H9 (cell line): ENCODE data around the gene CSTPP1. TPM values are rescaled to one million over a fixed set of nuclear protein-coding genes. Genes with fewer than 3 reads are reported as not detected.

ENCODE experiments used
- DNase-seq: peaks from one replicate; pipeline ENCODE4 v3.0.0-alpha.2; 2017
- H2AFZ ChIP-seq: one replicate; pipeline ENCODE4 v1.6.1; 2013; ENCODE audit warnings: mild to moderate bottlenecking, low read length, control low read depth, moderate library complexity
- H2AK5ac ChIP-seq: 2 replicates; pipeline ENCODE4 v1.6.1; 2013; ENCODE audit warnings: low read length, control low read depth, mixed read lengths; ENCODE audit not compliant: insufficient read length
- H2BK120ac ChIP-seq: one replicate; pipeline ENCODE4 v1.6.1; 2013; ENCODE audit warnings: low read depth, mild to moderate bottlenecking, low read length, control low read depth, inconsistent platforms; ENCODE audit not compliant: poor library complexity, severe bottlenecking
- H2BK12ac ChIP-seq: 2 replicates; pipeline ENCODE4 v1.6.1; 2013; ENCODE audit warnings: low read length, control low read depth, mixed read lengths, low read depth; ENCODE audit not compliant: insufficient read length
- H2BK15ac ChIP-seq: 2 replicates; pipeline ENCODE4 v1.6.1; 2013; ENCODE audit warnings: low read depth, low read length, control low read depth
- H2BK20ac ChIP-seq: one replicate; pipeline ENCODE4 v1.6.1; 2013; ENCODE audit warnings: low read depth, mild to moderate bottlenecking, low read length, control low read depth, inconsistent platforms; ENCODE audit not compliant: poor library complexity, severe bottlenecking
- H2BK5ac ChIP-seq: 2 replicates; pipeline ENCODE4 v1.6.1; 2013; ENCODE audit warnings: low read length, control low read depth, mixed read lengths; ENCODE audit not compliant: insufficient read length
- H3K14ac ChIP-seq: 2 replicates; pipeline ENCODE4 v1.6.1; 2013; ENCODE audit warnings: low read length, control low read depth; ENCODE audit not compliant: insufficient read depth
- H3K18ac ChIP-seq: 2 replicates; pipeline ENCODE4 v1.6.1; 2013; ENCODE audit warnings: low read depth, mild to moderate bottlenecking, mixed read lengths, low read length, control low read depth; ENCODE audit not compliant: insufficient read length
- H3K23ac ChIP-seq: 2 replicates; pipeline ENCODE4 v1.6.1; 2013; ENCODE audit warnings: low read length, control low read depth, mixed read lengths, low read depth; ENCODE audit not compliant: insufficient read length
- H3K23me2 ChIP-seq: 2 replicates; pipeline ENCODE4 v1.6.1; 2013; ENCODE audit warnings: low read depth, mild to moderate bottlenecking, mixed read lengths, low read length, control low read depth; ENCODE audit not compliant: insufficient read length, poor library complexity, severe bottlenecking
- H3K27ac ChIP-seq: 2 replicates; pipeline ENCODE4 v1.5.1; 2013; ENCODE audit warnings: low read length, control low read depth, mixed read lengths, low read depth; ENCODE audit not compliant: insufficient read length
- H3K27me3 ChIP-seq: 2 replicates; pipeline ENCODE4 v1.6.1; 2013; ENCODE audit warnings: low read length, control low read depth, inconsistent platforms; ENCODE audit not compliant: insufficient read depth
- H3K4ac ChIP-seq: 2 replicates; pipeline ENCODE4 v1.6.1; 2013; ENCODE audit warnings: low read depth, mild to moderate bottlenecking, control low read depth, inconsistent platforms, low read length, moderate library complexity
- H3K4me1 ChIP-seq: 2 replicates; pipeline ENCODE4 v1.6.1; 2013; ENCODE audit warnings: low read length, control low read depth, inconsistent platforms; ENCODE audit not compliant: insufficient read depth
- H3K4me2 ChIP-seq: 2 replicates; pipeline ENCODE4 v1.6.1; 2013; ENCODE audit warnings: low read length, control low read depth, mixed read lengths; ENCODE audit not compliant: insufficient read length, insufficient read depth
- H3K56ac ChIP-seq: 2 replicates; pipeline ENCODE4 v1.6.1; 2013; ENCODE audit warnings: low read depth, mild to moderate bottlenecking, mixed read lengths, low read length, control low read depth; ENCODE audit not compliant: insufficient read length
- H3K79me1 ChIP-seq: 2 replicates; pipeline ENCODE4 v1.6.1; 2013; ENCODE audit warnings: low read depth, mild to moderate bottlenecking, moderate library complexity, low read length, control low read depth, inconsistent platforms; ENCODE audit not compliant: insufficient read depth, poor library complexity, severe bottlenecking
- H3K79me2 ChIP-seq: 2 replicates; pipeline ENCODE4 v1.6.1; 2013; ENCODE audit warnings: low read length, control low read depth, inconsistent platforms; ENCODE audit not compliant: insufficient read depth
- H3K9ac ChIP-seq: 2 replicates; pipeline ENCODE4 v1.6.1; 2013; ENCODE audit warnings: low read length, control low read depth, mixed read lengths; ENCODE audit not compliant: insufficient read length; ENCODE audit errors: extremely low read depth
- H3K9me3 ChIP-seq: one replicate; pipeline ENCODE4 v1.6.1; 2013; ENCODE audit warnings: low read depth, low read length, inconsistent platforms; ENCODE audit not compliant: control insufficient read depth
- H3T11ph ChIP-seq: one replicate; pipeline ENCODE4 v1.6.1; 2013; ENCODE audit warnings: mild to moderate bottlenecking, low read length, control low read depth, inconsistent platforms
- H4K20me1 ChIP-seq: one replicate; pipeline ENCODE4 v1.6.1; 2013; ENCODE audit not compliant: control insufficient read depth, insufficient read length, insufficient read depth
- H4K5ac ChIP-seq: 2 replicates; pipeline ENCODE4 v1.6.1; 2013; ENCODE audit warnings: low read depth, mild to moderate bottlenecking, mixed read lengths, low read length, control low read depth; ENCODE audit not compliant: insufficient read length
- H4K8ac ChIP-seq: replicated peaks from 2 replicates; pipeline ENCODE4 v1.6.1; 2013; ENCODE audit warnings: low read length, control low read depth, mixed read lengths, low read depth; ENCODE audit not compliant: insufficient read length
- H4K91ac ChIP-seq: 2 replicates; pipeline ENCODE4 v1.6.1; 2013; ENCODE audit warnings: low read depth, mild to moderate bottlenecking, moderate library complexity, mixed read lengths, low read length, control low read depth; ENCODE audit not compliant: insufficient read length
- H3K27ac Mint-ChIP-seq, 3 experiments: 2 replicates in 2 of 3; 3 replicates in 1 of 3; pipeline ENCODE4 v1.8.0; 2020 to 2021; ENCODE audit warnings: mixed read lengths in 3 of 3, mild to moderate bottlenecking in 1 of 3, moderate library complexity in 1 of 3
- H3K27me3 Mint-ChIP-seq: 2 replicates; pipeline ENCODE4 v1.8.0; 2021; ENCODE audit warnings: low read depth, mild to moderate bottlenecking, moderate library complexity, mixed read lengths
- H3K36me3 Mint-ChIP-seq, 3 experiments: 2 replicates in 2 of 3; 3 replicates in 1 of 3; pipeline ENCODE4 v1.8.0; 2020 to 2021; ENCODE audit warnings: low read depth in 3 of 3, mixed read lengths in 3 of 3; ENCODE audit not compliant: insufficient read depth in 1 of 3
- H3K4me1 Mint-ChIP-seq, 2 experiments: 2 replicates each; pipeline ENCODE4 v1.8.0; 2020; ENCODE audit warnings: mixed read lengths in 2 of 2
- H3K4me3 Mint-ChIP-seq, 2 experiments: 2 replicates in 1 of 2; 3 replicates in 1 of 2; pipeline ENCODE4 v1.8.0; 2020 to 2021; ENCODE audit warnings: mild to moderate bottlenecking in 2 of 2, mixed read lengths in 2 of 2, moderate library complexity in 1 of 2
- H3K9me3 Mint-ChIP-seq, 2 experiments: 2 replicates in 1 of 2; 3 replicates in 1 of 2; pipeline ENCODE4 v1.8.0; 2020; ENCODE audit warnings: mild to moderate bottlenecking in 2 of 2, mixed read lengths in 2 of 2, moderate library complexity in 1 of 2
- WGBS: extraction: QIAGEN DNeasy Blood & Tissue Kit; methylation state at CpG from one replicate; pipeline ENCODE4 v1.1.7; 2013; ENCODE audit warnings: missing lambda C conversion rate, low lambda C conversion rate, mixed read lengths; ENCODE audit not compliant: insufficient read length; ENCODE audit errors: extremely low coverage; 5-methylcytosine and 5-hydroxymethylcytosine counted together
- total RNA-seq: library from RNA; stranded (reverse); gene quantifications from 2 replicates; pipeline ENCODE4 v1.2.1, GENCODE V29; 2021
- TF ChIP-seq, protein P1 (sequence below): fragments of 200-600 bp; sonication (generic); conservative IDR thresholded peaks from 3 replicates; pipeline ENCODE4 v1.8.0; 2021; ENCODE audit warnings: antibody characterized with exemption, mild to moderate bottlenecking

CSTPP1 gene
- total RNA-seq, 1 experiment from 2014 or later = 21.2 TPM

DNA sequence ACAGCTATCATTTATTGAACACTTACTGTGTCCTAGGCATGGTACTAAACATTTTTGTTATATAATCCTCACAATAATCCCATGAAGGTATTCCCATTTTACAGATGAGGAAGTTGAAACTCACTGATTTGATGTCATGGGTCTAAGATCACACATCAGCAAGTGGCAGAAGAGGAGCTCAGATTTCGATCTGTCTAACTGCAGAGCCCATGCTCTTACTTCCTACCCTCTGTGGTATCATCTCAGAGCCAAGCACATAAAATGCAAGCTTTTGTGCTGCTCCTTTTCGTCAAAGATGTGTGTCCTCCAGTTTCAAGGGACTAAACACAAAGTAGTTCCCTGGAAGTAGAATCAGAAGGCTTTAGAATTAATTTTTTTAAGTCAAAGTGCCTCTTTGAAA, 169.0 kb downstream of the CSTPP1 start:
- DNase-seq = no peak
- no peaks in the 10 kb centered on the region for H3K79me2 ChIP-seq
- H3K27ac Mint-ChIP-seq = no peak overlapping the region
- H3K14ac ChIP-seq = no peak overlapping the region
- H3K23ac ChIP-seq = no peak overlapping the region
- no peaks in the 10 kb centered on the region for H3K79me1 ChIP-seq
- WGBS = no CpG with 5 or more reads among the region's 2 CpGs
- no peak overlapping the region for H3K27ac ChIP-seq
- peaks cover 21 to 23% of the 10 kb centered on the region in 2 experiments for H3K4me1 Mint-ChIP-seq
- H2BK5ac ChIP-seq = no peak overlapping the region
- no peak overlapping the region for H4K91ac ChIP-seq
- H4K5ac ChIP-seq = no peak overlapping the region
- H2AK5ac ChIP-seq = no peak overlapping the region
- no peaks in the 10 kb centered on the region for H3K36me3 Mint-ChIP-seq
- H3K9me3 ChIP-seq = no peaks in the 10 kb centered on the region
- H3K9me3 Mint-ChIP-seq = no peaks in the 10 kb centered on the region
- no peak overlapping the region for H3T11ph ChIP-seq
- no peaks in the 10 kb centered on the region for H4K20me1 ChIP-seq
- no peaks in the 10 kb centered on the region for H3K23me2 ChIP-seq
- H3K4me2 ChIP-seq = no peak overlapping the region
- no peak overlapping the region for H3K4ac ChIP-seq
- H3K27me3 ChIP-seq = no peaks in the 10 kb centered on the region
- no peak overlapping the region for H2BK15ac ChIP-seq
- TF ChIP-seq, protein P1, sequence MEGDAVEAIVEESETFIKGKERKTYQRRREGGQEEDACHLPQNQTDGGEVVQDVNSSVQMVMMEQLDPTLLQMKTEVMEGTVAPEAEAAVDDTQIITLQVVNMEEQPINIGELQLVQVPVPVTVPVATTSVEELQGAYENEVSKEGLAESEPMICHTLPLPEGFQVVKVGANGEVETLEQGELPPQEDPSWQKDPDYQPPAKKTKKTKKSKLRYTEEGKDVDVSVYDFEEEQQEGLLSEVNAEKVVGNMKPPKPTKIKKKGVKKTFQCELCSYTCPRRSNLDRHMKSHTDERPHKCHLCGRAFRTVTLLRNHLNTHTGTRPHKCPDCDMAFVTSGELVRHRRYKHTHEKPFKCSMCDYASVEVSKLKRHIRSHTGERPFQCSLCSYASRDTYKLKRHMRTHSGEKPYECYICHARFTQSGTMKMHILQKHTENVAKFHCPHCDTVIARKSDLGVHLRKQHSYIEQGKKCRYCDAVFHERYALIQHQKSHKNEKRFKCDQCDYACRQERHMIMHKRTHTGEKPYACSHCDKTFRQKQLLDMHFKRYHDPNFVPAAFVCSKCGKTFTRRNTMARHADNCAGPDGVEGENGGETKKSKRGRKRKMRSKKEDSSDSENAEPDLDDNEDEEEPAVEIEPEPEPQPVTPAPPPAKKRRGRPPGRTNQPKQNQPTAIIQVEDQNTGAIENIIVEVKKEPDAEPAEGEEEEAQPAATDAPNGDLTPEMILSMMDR = no peak
- no peak overlapping the region for H2BK20ac ChIP-seq
- H3K9ac ChIP-seq = no peak overlapping the region
- H3K4me3 Mint-ChIP-seq = no peak overlapping the region
- no peak overlapping the region for H2BK12ac ChIP-seq
- H3K18ac ChIP-seq = no peak overlapping the region
- H2AFZ ChIP-seq = no peak overlapping the region
- peaks cover 4% of the 10 kb centered on the region; the same call in 1 of the 2 replicates for H3K4me1 ChIP-seq
- H2BK120ac ChIP-seq = no peak overlapping the region
- H3K27me3 Mint-ChIP-seq = no peaks in the 10 kb centered on the region
- no peak overlapping the region for H4K8ac ChIP-seq
- H3K56ac ChIP-seq = no peak overlapping the region
